RPMI7951 (cell line): ENCODE results near the gene GLIS2. TPM values are rescaled to one million over a fixed set of nuclear protein-coding genes. Genes with fewer than 3 reads are reported as not detected.
"Not testable (repeated sequence)": the region's sequence is repeated elsewhere in the genome, so short reads cannot be mapped to it uniquely, and the experiment has no call there.

Source experiments
- DNase-seq: peaks from one replicate; pipeline ENCODE4 v3.0.0-alpha.2; 2012; ENCODE audit warnings: low read depth
- total RNA-seq: library from RNA; depleted of rRNA; stranded (reverse); fragments of >200 nt; shearing (Covaris generic); gene quantifications from 2 replicates; pipeline ENCODE4 v1.2.3, GENCODE V29; 2014

GLIS2 gene
- total RNA-seq, 1 experiment from 2014 or later: 0.24 TPM

- no peak for DNase-seq
These were observed 19.0 kb downstream of the GLIS2 start for GRCh38 chr16:4334724-4335495.

GRCh38 chr16:4336701-4337539 lies 21.1 kb downstream of the GLIS2 start:
- DNase-seq: no peak

- no peak for DNase-seq
These were observed 21.7 kb downstream of the GLIS2 start for GRCh38 chr16:4337540-4338088.

- no peak for DNase-seq
These were observed 22.3 kb downstream of the GLIS2 start for GRCh38 chr16:4338125-4338582.

- no peak for DNase-seq
These were observed 22.9 kb downstream of the GLIS2 start for GRCh38 chr16:4338712-4339299.

GRCh38 chr16:4339455-4339854 lies 23.6 kb downstream of the GLIS2 start:
- no peak for DNase-seq

GRCh38 chr16:4339909-4340308 lies 24.0 kb downstream of the GLIS2 start:
- no peak for DNase-seq

GRCh38 chr16:4340443-4340842 lies 24.6 kb downstream of the GLIS2 start:
- no peak for DNase-seq

GRCh38 chr16:4341250-4341649 lies 25.4 kb downstream of the GLIS2 start:
- no peak for DNase-seq

GRCh38 chr16:4342866-4343744 lies 27.2 kb downstream of the GLIS2 start:
- DNase-seq: no peak

- not testable (repeated sequence) for DNase-seq
These were observed 28.6 kb downstream of the GLIS2 start for GRCh38 chr16:4344300-4344982.

GRCh38 chr16:4344983-4345835 lies 29.3 kb downstream of the GLIS2 start:
- peak; percentile 42 for DNase-seq

GRCh38 chr16:4345836-4346781 lies 30.2 kb downstream of the GLIS2 start:
- no peak for DNase-seq

- DNase-seq: no peak
These were observed 31.1 kb downstream of the GLIS2 start for GRCh38 chr16:4347010-4347409.

GRCh38 chr16:4347765-4348509 lies 32.1 kb downstream of the GLIS2 start:
- DNase-seq: no peak

- no peak for DNase-seq
These were observed 33.5 kb downstream of the GLIS2 start for GRCh38 chr16:4349332-4349731.

GRCh38 chr16:4350365-4350786 lies 34.5 kb downstream of the GLIS2 start:
- DNase-seq: no peak
